DOHH2 (cell line): ENCODE measurements around the gene LKAAEAR1.

ENCODE experiments used
- H3F3A ChIP-seq: fragments of 200-600 bp; sonication (generic), shearing (Covaris generic); 2 replicates; pipeline ENCODE4 v1.6.0; 2016; ENCODE audit warnings: antibody characterized with exemption, mild to moderate bottlenecking; ENCODE audit not compliant: control insufficient read depth, insufficient read depth
- H3K27ac ChIP-seq: fragments of 200-600 bp; sonication (generic); 2 replicates; pipeline ENCODE4 v1.5.1; 2014; ENCODE audit warnings: low read depth, mild to moderate bottlenecking, low read length, moderate library complexity
- H3K27me3 ChIP-seq: fragments of 200-600 bp; sonication (generic); 2 replicates; pipeline ENCODE4 v1.6.1; 2014; ENCODE audit warnings: mild to moderate bottlenecking, low read length, mixed read lengths; ENCODE audit not compliant: control insufficient read depth
- H3K36me3 ChIP-seq: fragments of 200-600 bp; sonication (generic); 2 replicates; pipeline ENCODE4 v1.6.1; 2014; ENCODE audit warnings: mild to moderate bottlenecking, low read length, moderate library complexity, mixed read lengths; ENCODE audit not compliant: control insufficient read depth
- H3K4me1 ChIP-seq: fragments of 200-600 bp; sonication (generic); 2 replicates; pipeline ENCODE4 v1.6.1; 2014; ENCODE audit warnings: mild to moderate bottlenecking, low read length, mixed read lengths; ENCODE audit not compliant: control insufficient read depth
- H3K4me2 ChIP-seq: fragments of 200-600 bp; sonication (generic); 2 replicates; pipeline ENCODE4 v1.6.0; 2014; ENCODE audit warnings: mild to moderate bottlenecking, low read length, moderate library complexity
- H3K4me3 ChIP-seq: fragments of 200-600 bp; sonication (generic); 2 replicates; pipeline ENCODE4 v1.5.1; 2014; ENCODE audit warnings: mild to moderate bottlenecking, low read length, mixed read lengths
- H3K79me2 ChIP-seq: fragments of 200-600 bp; sonication (generic); 2 replicates; pipeline ENCODE4 v1.6.1; 2014; ENCODE audit warnings: mild to moderate bottlenecking, low read length, mixed read lengths; ENCODE audit not compliant: control insufficient read depth
- H3K9me2 ChIP-seq: fragments of 200-600 bp; sonication (generic); replicated peaks from 2 replicates; pipeline ENCODE4 v1.6.1; 2014; ENCODE audit warnings: mild to moderate bottlenecking, low read length, mixed read lengths; ENCODE audit not compliant: control insufficient read depth
- H3K9me3 ChIP-seq: fragments of 200-600 bp; sonication (generic); 2 replicates; pipeline ENCODE4 v1.6.1; 2014; ENCODE audit warnings: antibody characterized with exemption, low read length, mixed read lengths; ENCODE audit not compliant: control insufficient read depth, insufficient read depth
- H4K20me1 ChIP-seq: fragments of 200-600 bp; sonication (generic); 2 replicates; pipeline ENCODE4 v1.6.0; 2014; ENCODE audit warnings: low read depth, mild to moderate bottlenecking, antibody characterized with exemption, low read length, moderate library complexity; ENCODE audit not compliant: control insufficient read depth, insufficient read depth
- CTCF ChIP-seq: fragments of 200-600 bp; sonication (generic); IDR thresholded peaks from one replicate; pipeline ENCODE4 v1.5.1; 2014; ENCODE audit warnings: antibody characterized with exemption, mild to moderate bottlenecking, low read depth, low read length; ENCODE audit not compliant: poor library complexity, severe bottlenecking
- EZH2phosphoT487 ChIP-seq: fragments of 200-600 bp; sonication (generic); IDR thresholded peaks from 2 replicates; pipeline ENCODE4 v1.6.1; 2017; ENCODE audit warnings: borderline replicate concordance, mild to moderate bottlenecking, antibody characterized with exemption, low read length, moderate library complexity, mixed read lengths

LKAAEAR1 gene

DNA sequence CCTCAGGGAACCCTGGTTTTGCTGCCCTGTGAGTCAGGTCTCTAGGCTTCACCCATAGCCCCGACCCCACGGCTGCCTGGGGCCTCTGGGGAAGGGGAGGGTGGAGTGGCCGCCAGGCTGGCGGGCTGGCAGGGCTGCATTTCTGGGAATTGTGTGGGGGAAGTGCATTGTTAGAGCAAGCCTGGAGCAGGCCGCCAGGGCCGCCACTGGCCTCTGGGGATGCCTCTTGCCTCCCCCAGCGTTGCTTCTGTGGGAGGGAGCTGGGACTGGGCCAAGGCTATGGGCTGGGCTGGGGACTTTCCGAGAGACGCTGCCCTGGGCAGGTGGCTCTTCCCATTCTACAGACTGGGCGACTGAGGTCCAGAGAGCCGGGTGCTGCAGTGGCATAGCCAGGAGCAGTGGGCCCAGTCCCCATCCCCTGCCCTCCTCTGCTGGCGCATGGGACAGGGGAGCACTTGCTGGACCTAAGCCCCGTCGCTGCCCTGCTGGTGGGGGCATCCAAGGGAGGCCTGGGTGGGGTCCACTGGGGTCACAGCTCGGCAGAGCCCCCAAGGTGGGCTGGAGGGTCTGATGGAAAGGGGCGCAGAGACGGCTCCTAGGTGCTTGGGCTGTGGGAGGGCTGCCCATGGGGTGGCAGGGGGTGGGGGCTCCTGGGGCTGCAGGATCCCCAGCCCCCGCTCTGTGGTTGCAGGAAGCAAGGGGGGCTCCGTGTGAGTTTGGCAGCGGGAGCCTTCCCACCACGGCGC, 28.1 kb downstream of the LKAAEAR1 start:
- TF ChIP-seq CTCF = no peak
- Histone ChIP-seq H3K4me1 (peaks cover 17% of the 10 kb centered on the region), H4K20me1 (no peaks in the 10 kb centered on the region), H3K79me2 (no peaks in the 10 kb centered on the region), H3K27ac (no peak overlapping the region), H3K36me3 (no peaks in the 10 kb centered on the region), H3F3A (no peaks in the 10 kb centered on the region), H3K9me3 (no peaks in the 10 kb centered on the region), H3K4me2 (no peak overlapping the region), H3K9me2 (no peaks in the 10 kb centered on the region), H3K4me3 (no peak overlapping the region), H3K27me3 (peaks cover 39% of the 10 kb centered on the region)

DNA sequence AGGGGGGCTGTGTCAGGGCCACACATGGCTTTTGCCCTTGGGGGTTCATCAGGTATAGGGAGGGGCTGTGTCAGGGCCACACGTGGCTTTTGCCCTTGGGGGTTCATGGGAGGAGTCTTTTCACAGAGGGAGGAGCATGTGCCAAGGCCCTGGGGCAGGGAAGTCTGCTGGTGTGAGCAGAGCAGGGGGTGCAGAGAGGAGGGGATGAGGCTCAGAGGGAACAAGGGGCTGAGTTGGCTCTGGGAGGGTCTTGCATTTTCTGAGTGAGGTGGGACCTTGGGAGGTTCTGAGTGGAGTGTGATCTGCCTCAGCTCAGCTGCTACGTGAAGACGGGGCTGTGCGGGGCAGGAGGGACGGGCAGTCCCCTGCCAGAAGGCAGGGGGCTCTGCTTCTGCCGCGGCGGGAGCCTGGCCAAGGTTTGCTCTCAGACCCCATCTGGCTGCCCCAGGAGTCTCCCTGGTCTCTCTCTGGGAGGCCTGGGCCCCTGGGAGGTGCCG, 28.8 kb downstream of the LKAAEAR1 start:
- Histone ChIP-seq H3F3A (no peaks in the 10 kb centered on the region), H3K9me2 (no peaks in the 10 kb centered on the region), H3K36me3 (no peaks in the 10 kb centered on the region), H3K9me3 (no peaks in the 10 kb centered on the region), H3K27ac (no peak overlapping the region), H4K20me1 (no peaks in the 10 kb centered on the region), H3K4me1 (peaks cover 17% of the 10 kb centered on the region), H3K27me3 (peaks cover 45% of the 10 kb centered on the region), H3K79me2 (no peaks in the 10 kb centered on the region), H3K4me2 (no peak overlapping the region), H3K4me3 (no peak overlapping the region)
- TF ChIP-seq CTCF (no peak), EZH2phosphoT487 (no peak)

GRCh38 chr20:64053841-64054661, 30.1 kb downstream of the LKAAEAR1 start:
- H3F3A ChIP-seq = no peaks in the 10 kb centered on the region
- no peak overlapping the region for H3K27ac ChIP-seq
- H3K27me3 ChIP-seq = peaks cover 54% of the 10 kb centered on the region
- H3K79me2 ChIP-seq = no peaks in the 10 kb centered on the region
- H3K9me2 ChIP-seq = no peaks in the 10 kb centered on the region
- H3K9me3 ChIP-seq = no peaks in the 10 kb centered on the region
- H3K4me3 ChIP-seq = no peak overlapping the region
- TF ChIP-seq EZH2phosphoT487 (no peak), CTCF (peak; percentile 37)
- no peak overlapping the region for H3K4me2 ChIP-seq
- H4K20me1 ChIP-seq = no peaks in the 10 kb centered on the region
- peaks cover 17% of the 10 kb centered on the region for H3K4me1 ChIP-seq
- no peaks in the 10 kb centered on the region for H3K36me3 ChIP-seq
